ENCODE measurements around the gene TTC13. TPM values are rescaled to one million over a fixed set of nuclear protein-coding genes. Genes with fewer than 3 reads are reported as not detected.

TTC13 gene
- total and polyA plus RNA-seq, 12 donors, result 6.6 to 20.7 (median 10.7) TPM

DNA sequence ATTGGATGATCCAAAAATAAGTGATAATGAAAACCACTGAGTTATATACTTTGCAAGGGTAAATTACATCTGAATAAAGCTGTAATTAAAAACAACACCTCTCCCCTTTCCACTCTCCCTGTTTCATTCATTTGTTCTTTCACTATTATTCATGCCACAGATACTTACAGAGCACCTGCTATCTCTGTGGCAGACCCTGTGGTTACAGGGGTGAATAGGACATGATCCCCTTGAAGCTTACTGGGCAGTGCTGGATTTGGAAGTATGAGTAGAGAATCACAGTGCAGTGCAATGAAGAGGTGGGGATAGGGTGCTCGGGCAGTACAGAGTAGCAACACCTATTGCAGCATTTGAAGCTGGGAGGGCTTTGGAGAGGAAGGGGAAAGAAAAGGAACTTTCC is 22.0 kb upstream of the TTC13 start:
- Histone ChIP-seq H3K4me1 (replicated peaks in 1 of 2) (no peaks in the 10 kb centered on the region), H3K36me3 (replicated peaks in 1 of 2) (peaks cover 0 to 54% of the 10 kb centered on the region in 2 donors), H3K27ac (no peak overlapping the region), H3K4me3 (no peak overlapping the region), H3K9me3 (replicated peaks in 1 of 3) (peaks cover 0 to 6% (median 0%) of the 10 kb centered on the region in 3 donors), H3K27me3 (no peaks in the 10 kb centered on the region)
- no peak for TF ChIP-seq POLR2A (IDR thresholded peaks at IDR 0.05)
- TF ChIP-seq, protein P1, sequence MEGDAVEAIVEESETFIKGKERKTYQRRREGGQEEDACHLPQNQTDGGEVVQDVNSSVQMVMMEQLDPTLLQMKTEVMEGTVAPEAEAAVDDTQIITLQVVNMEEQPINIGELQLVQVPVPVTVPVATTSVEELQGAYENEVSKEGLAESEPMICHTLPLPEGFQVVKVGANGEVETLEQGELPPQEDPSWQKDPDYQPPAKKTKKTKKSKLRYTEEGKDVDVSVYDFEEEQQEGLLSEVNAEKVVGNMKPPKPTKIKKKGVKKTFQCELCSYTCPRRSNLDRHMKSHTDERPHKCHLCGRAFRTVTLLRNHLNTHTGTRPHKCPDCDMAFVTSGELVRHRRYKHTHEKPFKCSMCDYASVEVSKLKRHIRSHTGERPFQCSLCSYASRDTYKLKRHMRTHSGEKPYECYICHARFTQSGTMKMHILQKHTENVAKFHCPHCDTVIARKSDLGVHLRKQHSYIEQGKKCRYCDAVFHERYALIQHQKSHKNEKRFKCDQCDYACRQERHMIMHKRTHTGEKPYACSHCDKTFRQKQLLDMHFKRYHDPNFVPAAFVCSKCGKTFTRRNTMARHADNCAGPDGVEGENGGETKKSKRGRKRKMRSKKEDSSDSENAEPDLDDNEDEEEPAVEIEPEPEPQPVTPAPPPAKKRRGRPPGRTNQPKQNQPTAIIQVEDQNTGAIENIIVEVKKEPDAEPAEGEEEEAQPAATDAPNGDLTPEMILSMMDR (IDR thresholded peaks at IDR 0.05), result no peak
- intact Hi-C loops (cut with DNase I), result no loop called here
- 96 to 100% (median 100%) methylated on average over 1 of the region's 1 CpG for WGBS, 4 donors
- no peak for DNase-seq

DNA sequence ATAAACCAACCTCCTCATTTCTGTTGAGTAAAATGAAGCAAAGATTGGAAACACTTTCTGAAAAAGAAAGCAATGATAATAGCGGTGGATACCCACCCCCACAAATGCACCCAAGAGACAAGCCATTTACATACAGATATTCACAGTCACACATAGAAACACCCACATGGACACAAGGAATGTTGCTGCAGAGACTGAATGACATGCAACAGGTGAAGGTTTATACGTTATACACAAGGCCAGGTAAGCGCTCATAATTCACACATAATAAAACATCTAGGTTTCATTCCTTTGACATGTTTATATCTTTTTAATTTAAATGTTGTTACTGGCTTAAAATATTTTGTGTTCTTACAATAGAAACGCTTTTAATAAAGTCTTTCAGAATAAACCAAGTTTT is 21.5 kb upstream of the TTC13 start:
- Histone ChIP-seq H3K4me3 (no peak overlapping the region), H3K9me3 (replicated peaks in 1 of 3) (peaks cover 0 to 6% (median 0%) of the 10 kb centered on the region in 3 donors), H3K36me3 (replicated peaks in 1 of 2) (peaks cover 0 to 58% of the 10 kb centered on the region in 2 donors), H3K27ac (no peak overlapping the region), H3K4me1 (replicated peaks in 1 of 2) (no peaks in the 10 kb centered on the region), H3K27me3 (no peaks in the 10 kb centered on the region)
- WGBS, 4 donors, result 95 to 97% (median 95%) methylated on average over 4 of the region's 4 CpGs
- no peak for DNase-seq
- intact Hi-C loops (cut with DNase I), result no loop called here
- TF ChIP-seq, protein P1 (IDR thresholded peaks at IDR 0.05), result no peak
- TF ChIP-seq POLR2A (IDR thresholded peaks at IDR 0.05), result no peak

DNA sequence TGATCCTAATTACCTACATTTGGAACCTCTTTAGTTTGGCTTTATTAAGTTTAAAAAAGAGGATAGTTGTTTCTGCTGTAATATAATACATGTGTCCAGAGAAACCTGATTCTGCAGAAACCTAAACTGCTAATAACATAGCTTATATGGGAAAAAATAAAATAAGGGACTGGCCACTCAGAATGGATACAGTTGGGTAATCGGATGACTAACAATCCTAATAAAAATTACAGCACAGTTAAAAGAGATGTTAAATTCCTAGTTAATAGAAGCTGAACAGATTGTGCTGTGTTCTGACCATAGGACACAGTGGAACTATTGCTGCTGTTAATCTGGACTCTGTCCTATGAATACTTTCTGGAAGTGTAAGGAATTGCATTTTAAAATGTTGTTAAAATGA is 16.2 kb upstream of the TTC13 start:
- Histone ChIP-seq H3K27ac (no peak overlapping the region), H3K9me3 (replicated peaks in 1 of 3) (no peaks in the 10 kb centered on the region), H3K4me1 (replicated peaks in 1 of 2) (no peaks in the 10 kb centered on the region), H3K36me3 (replicated peaks in 1 of 2) (peaks cover 0 to 79% of the 10 kb centered on the region in 2 donors), H3K27me3 (no peaks in the 10 kb centered on the region), H3K4me3 (no peak overlapping the region)
- WGBS, 4 donors, result 94 to 98% (median 97%) methylated on average over 1 of the region's 1 CpG
- TF ChIP-seq, protein P1 (IDR thresholded peaks at IDR 0.05), result no peak
- no peak for TF ChIP-seq POLR2A (IDR thresholded peaks at IDR 0.05)
- no peak for DNase-seq
- intact Hi-C loops (cut with DNase I), result no loop called here

DNA sequence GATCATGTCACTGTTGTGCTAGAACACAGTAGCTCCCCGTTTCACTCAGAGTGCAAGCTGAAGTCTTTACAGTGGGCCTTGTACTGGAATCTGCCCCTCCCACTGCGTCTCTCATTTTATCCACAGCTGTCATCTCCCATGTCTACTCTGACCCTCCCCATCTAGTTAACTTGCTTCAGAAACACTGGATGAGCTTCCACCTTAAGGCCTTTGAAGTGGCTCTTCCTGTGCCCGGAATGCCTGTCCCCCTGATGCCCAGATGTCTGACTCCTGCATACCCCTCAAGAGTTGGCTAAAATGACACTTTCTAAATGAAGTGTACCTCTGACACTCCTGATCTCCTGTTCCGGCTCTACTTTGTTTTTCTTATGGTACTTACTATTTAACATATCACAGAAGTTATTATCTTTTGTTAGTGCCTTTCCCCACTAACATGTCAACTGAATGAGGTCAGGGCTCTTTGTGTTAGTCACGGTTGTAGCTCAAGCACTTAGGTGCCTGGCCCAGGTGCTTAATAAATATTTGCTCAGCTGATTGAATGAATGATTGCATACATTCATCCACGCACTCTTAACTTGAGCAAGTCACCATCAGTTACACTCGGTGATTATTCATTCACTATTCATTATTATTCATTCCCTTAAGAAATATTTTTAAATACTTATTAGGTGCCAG is 13.6 kb upstream of the TTC13 start:
- peaks cover 0 to 55% of the 10 kb centered on the region in 2 donors for H3K36me3 ChIP-seq (replicated peaks in 1 of 2)
- no peak for TF ChIP-seq POLR2A (IDR thresholded peaks at IDR 0.05)
- TF ChIP-seq, protein P1 (IDR thresholded peaks at IDR 0.05), result no peak

More for the DNA sequence above, 13.6 kb upstream of the TTC13 start:
- no peak for DNase-seq
- WGBS, 4 donors, result 76 to 87% (median 79%) methylated on average over 7 of the region's 7 CpGs
- intact Hi-C loops (cut with DNase I), result no loop called here
- no peak overlapping the region for H3K27ac ChIP-seq
- no peaks in the 10 kb centered on the region for H3K27me3 ChIP-seq
- H3K4me1 ChIP-seq (replicated peaks in 1 of 2), result peaks cover 0 to 5% of the 10 kb centered on the region in 2 donors
- H3K9me3 ChIP-seq (replicated peaks in 1 of 3), result no peaks in the 10 kb centered on the region
- no peak overlapping the region for H3K4me3 ChIP-seq

All from adrenal gland (tissue), 12 donors.